ENCODE measurements around the gene CEP72.

DNA sequence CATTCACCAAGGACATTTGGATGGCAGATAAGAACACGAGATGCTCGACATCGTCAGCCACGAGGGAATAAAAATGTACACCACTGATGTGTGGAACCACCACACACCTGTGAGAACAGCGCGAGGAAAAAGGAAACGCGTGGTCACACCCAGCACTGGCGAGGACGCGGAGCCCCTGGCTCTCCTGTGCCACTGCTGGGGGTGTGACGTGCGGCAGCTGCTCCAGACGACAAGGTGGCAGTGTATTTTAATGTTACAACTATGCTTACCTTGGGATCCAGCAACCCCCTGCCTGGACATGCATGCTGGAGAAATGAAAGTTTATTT lies 13.6 kb upstream of the CEP72 start:
- TF ChIP-seq, protein P1, sequence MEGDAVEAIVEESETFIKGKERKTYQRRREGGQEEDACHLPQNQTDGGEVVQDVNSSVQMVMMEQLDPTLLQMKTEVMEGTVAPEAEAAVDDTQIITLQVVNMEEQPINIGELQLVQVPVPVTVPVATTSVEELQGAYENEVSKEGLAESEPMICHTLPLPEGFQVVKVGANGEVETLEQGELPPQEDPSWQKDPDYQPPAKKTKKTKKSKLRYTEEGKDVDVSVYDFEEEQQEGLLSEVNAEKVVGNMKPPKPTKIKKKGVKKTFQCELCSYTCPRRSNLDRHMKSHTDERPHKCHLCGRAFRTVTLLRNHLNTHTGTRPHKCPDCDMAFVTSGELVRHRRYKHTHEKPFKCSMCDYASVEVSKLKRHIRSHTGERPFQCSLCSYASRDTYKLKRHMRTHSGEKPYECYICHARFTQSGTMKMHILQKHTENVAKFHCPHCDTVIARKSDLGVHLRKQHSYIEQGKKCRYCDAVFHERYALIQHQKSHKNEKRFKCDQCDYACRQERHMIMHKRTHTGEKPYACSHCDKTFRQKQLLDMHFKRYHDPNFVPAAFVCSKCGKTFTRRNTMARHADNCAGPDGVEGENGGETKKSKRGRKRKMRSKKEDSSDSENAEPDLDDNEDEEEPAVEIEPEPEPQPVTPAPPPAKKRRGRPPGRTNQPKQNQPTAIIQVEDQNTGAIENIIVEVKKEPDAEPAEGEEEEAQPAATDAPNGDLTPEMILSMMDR (IDR thresholded peaks at IDR 0.05; ENCODE audit: low read length) = no peak
- no peak for TF ChIP-seq EZH2 (IDR thresholded peaks at IDR 0.05; ENCODE audit: borderline replicate concordance, low read length)
